HepG2 (cell line): ENCODE measurements around the gene CCR5AS.

Experiments
- ATAC-seq: fragments of 200-7000 bp; cut with Tn5 transposase; 3 replicates; pipeline ENCODE4 v1.9.1; 2020; ENCODE audit warnings: mild to moderate bottlenecking, moderate library complexity
- BruUV-seq: library from RNA; stranded (reverse); fragments of 400-500 nt; replicated peaks from 2 replicates; lab custom pipeline; 2021; lab: Mats Ljungman, UMichigan
- CTCF ChIA-PET: fragments of 300-600 bp; formaldehyde crosslinking; extraction: SDS; loops from one replicate; lab custom pipeline; 2021; ENCODE audit warnings: low total read pairs, inconsistent platforms, low intra/inter-chr PET ratio; lab: Yijun Ruan, JAX
- POLR2A ChIA-PET: fragments of 350-600 bp; sonication (Branson Sonifier 250); formaldehyde crosslinking; loops from one replicate; lab custom pipeline; 2020; ENCODE audit warnings: antibody characterized with exemption, inconsistent platforms; lab: Yijun Ruan, JAX
- DNase-seq: peaks from one replicate; pipeline ENCODE4 v3.0.0-alpha.2; 2015; ENCODE audit warnings: low spot score
- FAIRE-seq: peaks from 3 replicates; lab custom pipeline; 2011; peaks lifted over from hg19 to GRCh38; lab: Jason Lieb, UNC
- H2AFZ ChIP-seq: one replicate; pipeline ENCODE4 v1.6.1; 2011; ENCODE audit warnings: low read length, inconsistent platforms
- H3K27ac ChIP-seq: fragments of 300-600 bp; 3 replicates; pipeline ENCODE4 v1.8.0; 2011; ENCODE audit warnings: mixed run types, mild to moderate bottlenecking, mixed read lengths, low read length, inconsistent platforms; ENCODE audit not compliant: insufficient read depth; ENCODE audit errors: extremely low read length
- H3K27me3 ChIP-seq, 2 experiments: fragments of 200-600 bp in 1 of 2; 2 replicates in 1 of 2; 3 replicates in 1 of 2; pipeline versions ENCODE4 v1.6.0 to v1.8.0; 2011; ENCODE audit warnings: low read length in 2 of 2, mild to moderate bottlenecking in 2 of 2, moderate library complexity in 2 of 2, inconsistent platforms in 1 of 2; ENCODE audit not compliant: insufficient read depth in 2 of 2, control insufficient read depth in 1 of 2
- H3K36me3 ChIP-seq, 2 experiments: fragments of 200-600 bp in 1 of 2; replicated peaks in 1 of 2; 2 replicates in 1 of 2; 3 replicates in 1 of 2; pipeline versions ENCODE4 v1.5.1 to v1.8.0; 2011; ENCODE audit warnings: low read length in 2 of 2, inconsistent platforms in 1 of 2; ENCODE audit not compliant: insufficient read depth in 2 of 2, control insufficient read depth in 1 of 2
- H3K4me1 ChIP-seq: 2 replicates; pipeline ENCODE4 v1.5.1; 2012; ENCODE audit warnings: low read length, inconsistent platforms; ENCODE audit not compliant: insufficient read depth
- H3K4me2 ChIP-seq: 2 replicates; pipeline ENCODE4 v1.6.0; 2011; ENCODE audit warnings: low read depth, low read length, inconsistent platforms
- H3K4me3 ChIP-seq, 3 experiments: fragments of 200-600 bp in 1 of 3; sonication (generic), shearing (Covaris generic) in 1 of 3; replicated peaks in 1 of 3; 2 replicates each; pipeline ENCODE4 v1.5.1; 2011 to 2016; ENCODE audit warnings: low read length in 3 of 3, inconsistent platforms in 2 of 3, low read depth in 2 of 3, mild to moderate bottlenecking in 2 of 3, control low read depth in 1 of 3, mixed read lengths in 1 of 3; ENCODE audit not compliant: insufficient read depth in 1 of 3
- H3K79me2 ChIP-seq: one replicate; pipeline ENCODE4 v1.6.1; 2011; ENCODE audit warnings: low read length, inconsistent platforms; ENCODE audit not compliant: insufficient read depth
- H3K9ac ChIP-seq: 2 replicates; pipeline ENCODE4 v1.6.0; 2011; ENCODE audit warnings: mild to moderate bottlenecking, low read depth, low read length, inconsistent platforms; ENCODE audit not compliant: insufficient read depth
- H3K9me3 ChIP-seq: 2 replicates; pipeline ENCODE4 v1.5.1; 2012; ENCODE audit warnings: mild to moderate bottlenecking, low read length
- H4K20me1 ChIP-seq: 2 replicates; pipeline ENCODE4 v1.6.0; 2011; ENCODE audit warnings: inconsistent platforms, mild to moderate bottlenecking, low read length, moderate library complexity; ENCODE audit not compliant: insufficient read depth
- CBX5 ChIP-seq: sonication (generic); formaldehyde crosslinking; IDR thresholded peaks from 2 replicates; pipeline ENCODE4 v1.4.0; 2020; ENCODE audit warnings: missing genetic modification reagents, borderline replicate concordance
- KAT8 ChIP-seq: IDR thresholded peaks from 2 replicates; pipeline ENCODE4 v1.6.1; 2016; ENCODE audit warnings: missing genetic modification reagents, missing compliant biosample characterization
- SMAD1 ChIP-seq: sonication (generic); formaldehyde crosslinking; IDR thresholded peaks from 2 replicates; pipeline ENCODE4 v1.4.0; 2020; ENCODE audit warnings: missing genetic modification reagents, low read depth, mild to moderate bottlenecking, borderline replicate concordance
- TEAD3 ChIP-seq: optimal IDR thresholded peaks from 2 replicates; pipeline ENCODE3; 2016; ENCODE audit warnings: borderline replicate concordance
- ZNF749 ChIP-seq: sonication (generic); formaldehyde crosslinking; IDR thresholded peaks from 2 replicates; pipeline ENCODE4 v1.8.0; 2022; ENCODE audit warnings: mild to moderate bottlenecking, missing genetic modification reagents, moderate library complexity, borderline replicate concordance
- WGBS: methylation state at CpG from one replicate; pipeline ENCODE4 v1.1.6; 2017; ENCODE audit warnings: low lambda C conversion rate; 5-methylcytosine and 5-hydroxymethylcytosine counted together
- in situ Hi-C: cut with HindIII; loops from 2 replicates; pipeline ENCODE4 v1.10.0; 2017; ENCODE audit warnings: low pct_unique_long_range_greater_than_20kb; ENCODE audit not compliant: extremely low pct_ligation_motif_present
- intact Hi-C: fragments of 100-400 bp; cut with micrococcal nuclease; formaldehyde crosslinking; loops from one replicate; pipeline ENCODE4 v1.10.0; 2022; ENCODE audit not compliant: unreplicated experiment
- TF ChIP-seq, protein P1 (sequence below): sonication (generic); formaldehyde crosslinking; IDR thresholded peaks from 2 replicates; pipeline ENCODE4 v1.5.0; 2020; ENCODE audit warnings: mild to moderate bottlenecking, missing genetic modification reagents, borderline replicate concordance
- TF ChIP-seq, protein P2 (sequence below): sonication (generic); formaldehyde crosslinking; IDR thresholded peaks from 2 replicates; pipeline ENCODE4 v1.8.1; 2023; ENCODE audit warnings: missing genetic modification reagents, mild to moderate bottlenecking, borderline replicate concordance
- TF ChIP-seq, protein P3 (sequence below): IDR thresholded peaks from 2 replicates; pipeline ENCODE4 v1.6.1; 2016; ENCODE audit warnings: low read depth, missing genetic modification reagents, missing compliant biosample characterization

CCR5AS gene

DNA sequence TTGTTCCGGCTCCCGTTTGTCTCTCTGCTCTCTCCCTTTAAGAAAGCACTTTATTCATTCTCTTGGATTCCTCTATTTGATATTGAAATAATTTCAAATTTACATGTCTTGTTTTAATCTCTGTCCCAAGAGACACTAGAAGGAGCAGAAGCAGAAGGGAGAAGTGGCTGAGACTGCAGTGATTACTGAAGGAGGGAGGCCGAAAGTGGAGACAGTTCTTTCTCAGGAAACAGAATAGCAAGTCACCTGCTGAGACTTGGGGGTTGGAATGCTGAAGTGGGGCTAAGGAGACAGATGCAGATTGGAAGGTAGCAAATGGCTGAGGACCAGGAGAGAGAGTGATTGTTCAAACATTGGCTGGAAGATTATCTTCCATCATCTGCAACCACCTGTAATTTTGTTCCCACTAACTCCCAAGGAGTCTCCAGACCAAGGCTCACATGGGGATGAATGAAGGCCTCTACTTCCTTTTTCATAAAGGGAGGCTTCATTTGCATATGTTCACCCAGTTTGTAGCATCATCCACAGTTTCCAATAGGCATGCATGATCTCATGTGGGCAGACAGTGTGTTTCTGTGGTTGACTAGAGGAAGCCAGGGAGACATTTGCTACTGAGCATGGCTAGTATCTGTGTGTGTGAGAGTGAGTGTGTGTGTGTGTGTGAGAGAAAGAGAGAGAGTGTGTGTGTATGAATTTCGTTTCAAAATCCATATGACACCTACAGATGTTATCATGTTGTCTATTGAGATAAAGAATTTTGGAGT, 33.8 kb upstream of the CCR5AS start (continued):
- TF ChIP-seq, protein P1, sequence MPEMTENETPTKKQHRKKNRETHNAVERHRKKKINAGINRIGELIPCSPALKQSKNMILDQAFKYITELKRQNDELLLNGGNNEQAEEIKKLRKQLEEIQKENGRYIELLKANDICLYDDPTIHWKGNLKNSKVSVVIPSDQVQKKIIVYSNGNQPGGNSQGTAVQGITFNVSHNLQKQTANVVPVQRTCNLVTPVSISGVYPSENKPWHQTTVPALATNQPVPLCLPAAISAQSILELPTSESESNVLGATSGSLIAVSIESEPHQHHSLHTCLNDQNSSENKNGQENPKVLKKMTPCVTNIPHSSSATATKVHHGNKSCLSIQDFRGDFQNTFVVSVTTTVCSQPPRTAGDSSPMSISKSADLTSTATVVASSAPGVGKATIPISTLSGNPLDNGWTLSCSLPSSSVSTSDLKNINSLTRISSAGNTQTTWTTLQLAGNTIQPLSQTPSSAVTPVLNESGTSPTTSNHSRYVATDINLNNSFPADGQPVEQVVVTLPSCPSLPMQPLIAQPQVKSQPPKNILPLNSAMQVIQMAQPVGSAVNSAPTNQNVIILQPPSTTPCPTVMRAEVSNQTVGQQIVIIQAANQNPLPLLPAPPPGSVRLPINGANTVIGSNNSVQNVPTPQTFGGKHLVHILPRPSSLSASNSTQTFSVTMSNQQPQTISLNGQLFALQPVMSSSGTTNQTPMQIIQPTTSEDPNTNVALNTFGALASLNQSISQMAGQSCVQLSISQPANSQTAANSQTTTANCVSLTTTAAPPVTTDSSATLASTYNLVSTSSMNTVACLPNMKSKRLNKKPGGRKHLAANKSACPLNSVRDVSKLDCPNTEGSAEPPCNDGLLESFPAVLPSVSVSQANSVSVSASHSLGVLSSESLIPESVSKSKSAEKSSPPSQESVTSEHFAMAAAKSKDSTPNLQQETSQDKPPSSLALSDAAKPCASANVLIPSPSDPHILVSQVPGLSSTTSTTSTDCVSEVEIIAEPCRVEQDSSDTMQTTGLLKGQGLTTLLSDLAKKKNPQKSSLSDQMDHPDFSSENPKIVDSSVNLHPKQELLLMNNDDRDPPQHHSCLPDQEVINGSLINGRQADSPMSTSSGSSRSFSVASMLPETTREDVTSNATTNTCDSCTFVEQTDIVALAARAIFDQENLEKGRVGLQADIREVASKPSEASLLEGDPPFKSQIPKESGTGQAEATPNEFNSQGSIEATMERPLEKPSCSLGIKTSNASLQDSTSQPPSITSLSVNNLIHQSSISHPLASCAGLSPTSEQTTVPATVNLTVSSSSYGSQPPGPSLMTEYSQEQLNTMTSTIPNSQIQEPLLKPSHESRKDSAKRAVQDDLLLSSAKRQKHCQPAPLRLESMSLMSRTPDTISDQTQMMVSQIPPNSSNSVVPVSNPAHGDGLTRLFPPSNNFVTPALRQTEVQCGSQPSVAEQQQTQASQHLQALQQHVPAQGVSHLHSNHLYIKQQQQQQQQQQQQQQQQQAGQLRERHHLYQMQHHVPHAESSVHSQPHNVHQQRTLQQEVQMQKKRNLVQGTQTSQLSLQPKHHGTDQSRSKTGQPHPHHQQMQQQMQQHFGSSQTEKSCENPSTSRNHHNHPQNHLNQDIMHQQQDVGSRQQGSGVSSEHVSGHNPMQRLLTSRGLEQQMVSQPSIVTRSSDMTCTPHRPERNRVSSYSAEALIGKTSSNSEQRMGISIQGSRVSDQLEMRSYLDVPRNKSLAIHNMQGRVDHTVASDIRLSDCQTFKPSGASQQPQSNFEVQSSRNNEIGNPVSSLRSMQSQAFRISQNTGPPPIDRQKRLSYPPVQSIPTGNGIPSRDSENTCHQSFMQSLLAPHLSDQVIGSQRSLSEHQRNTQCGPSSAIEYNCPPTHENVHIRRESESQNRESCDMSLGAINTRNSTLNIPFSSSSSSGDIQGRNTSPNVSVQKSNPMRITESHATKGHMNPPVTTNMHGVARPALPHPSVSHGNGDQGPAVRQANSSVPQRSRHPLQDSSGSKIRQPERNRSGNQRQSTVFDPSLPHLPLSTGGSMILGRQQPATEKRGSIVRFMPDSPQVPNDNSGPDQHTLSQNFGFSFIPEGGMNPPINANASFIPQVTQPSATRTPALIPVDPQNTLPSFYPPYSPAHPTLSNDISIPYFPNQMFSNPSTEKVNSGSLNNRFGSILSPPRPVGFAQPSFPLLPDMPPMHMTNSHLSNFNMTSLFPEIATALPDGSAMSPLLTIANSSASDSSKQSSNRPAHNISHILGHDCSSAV (CRISPR knock-in tag), result no peak
- TF ChIP-seq, all 625 proteins: peak for 0

DNA sequence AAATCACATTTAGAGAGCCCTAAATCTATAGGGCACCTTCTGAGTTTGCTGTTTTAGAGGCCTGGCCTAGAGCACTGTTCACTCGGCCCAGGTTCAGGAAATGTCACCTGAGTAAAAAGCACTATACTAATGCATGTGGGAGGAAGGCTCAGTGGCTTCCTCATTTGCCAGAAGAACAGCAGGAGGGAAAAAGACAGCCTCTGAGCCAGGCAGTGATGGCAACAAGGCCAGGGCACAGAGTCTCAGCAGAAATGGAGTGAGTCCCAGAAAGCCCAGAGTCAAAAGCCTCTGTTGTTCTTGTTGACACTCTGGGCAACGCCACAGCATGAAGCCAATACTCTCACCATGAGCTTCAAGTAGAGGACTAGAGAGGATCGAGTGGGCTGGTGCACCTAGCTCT, 32.0 kb upstream of the CCR5AS start:
- BruUV-seq, result no TSS peak
- no peaks in the 10 kb centered on the region for H3K9me3 ChIP-seq
- DNase-seq, result no peak
- no peak overlapping the region for H3K27ac ChIP-seq
- ATAC-seq, result no peak
- no peaks in the 10 kb centered on the region for H3K79me2 ChIP-seq
- in situ Hi-C loops (no loop called here), intact Hi-C loops (no loop called here)
- ChIA-PET POLR2A (no interaction called here), CTCF (no interaction called here)
- H3K4me2 ChIP-seq, result no peak overlapping the region
- H3K9ac ChIP-seq, result no peak overlapping the region
- H3K4me3 ChIP-seq, result no peak overlapping the region
- H3K4me1 ChIP-seq, result no peaks in the 10 kb centered on the region
- no peak for FAIRE-seq
- H3K27me3 ChIP-seq, result no peaks in the 10 kb centered on the region
- 25% methylated on average over 2 of the region's 3 CpGs for WGBS
- H2AFZ ChIP-seq, result no peak overlapping the region
- H3K36me3 ChIP-seq, result no peaks in the 10 kb centered on the region
- no peaks in the 10 kb centered on the region for H4K20me1 ChIP-seq
- TF ChIP-seq ZNF749 (CRISPR knock-in tag) (no peak), CBX5 (CRISPR knock-in tag) (no peak), TEAD3 (CRISPR knock-in tag) (no peak), KAT8 (CRISPR knock-in tag) (no peak), SMAD1 (CRISPR knock-in tag) (no peak)
- TF ChIP-seq, protein P2, sequence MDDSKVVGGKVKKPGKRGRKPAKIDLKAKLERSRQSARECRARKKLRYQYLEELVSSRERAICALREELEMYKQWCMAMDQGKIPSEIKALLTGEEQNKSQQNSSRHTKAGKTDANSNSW (CRISPR knock-in tag), result no peak
- TF ChIP-seq, protein P3, sequence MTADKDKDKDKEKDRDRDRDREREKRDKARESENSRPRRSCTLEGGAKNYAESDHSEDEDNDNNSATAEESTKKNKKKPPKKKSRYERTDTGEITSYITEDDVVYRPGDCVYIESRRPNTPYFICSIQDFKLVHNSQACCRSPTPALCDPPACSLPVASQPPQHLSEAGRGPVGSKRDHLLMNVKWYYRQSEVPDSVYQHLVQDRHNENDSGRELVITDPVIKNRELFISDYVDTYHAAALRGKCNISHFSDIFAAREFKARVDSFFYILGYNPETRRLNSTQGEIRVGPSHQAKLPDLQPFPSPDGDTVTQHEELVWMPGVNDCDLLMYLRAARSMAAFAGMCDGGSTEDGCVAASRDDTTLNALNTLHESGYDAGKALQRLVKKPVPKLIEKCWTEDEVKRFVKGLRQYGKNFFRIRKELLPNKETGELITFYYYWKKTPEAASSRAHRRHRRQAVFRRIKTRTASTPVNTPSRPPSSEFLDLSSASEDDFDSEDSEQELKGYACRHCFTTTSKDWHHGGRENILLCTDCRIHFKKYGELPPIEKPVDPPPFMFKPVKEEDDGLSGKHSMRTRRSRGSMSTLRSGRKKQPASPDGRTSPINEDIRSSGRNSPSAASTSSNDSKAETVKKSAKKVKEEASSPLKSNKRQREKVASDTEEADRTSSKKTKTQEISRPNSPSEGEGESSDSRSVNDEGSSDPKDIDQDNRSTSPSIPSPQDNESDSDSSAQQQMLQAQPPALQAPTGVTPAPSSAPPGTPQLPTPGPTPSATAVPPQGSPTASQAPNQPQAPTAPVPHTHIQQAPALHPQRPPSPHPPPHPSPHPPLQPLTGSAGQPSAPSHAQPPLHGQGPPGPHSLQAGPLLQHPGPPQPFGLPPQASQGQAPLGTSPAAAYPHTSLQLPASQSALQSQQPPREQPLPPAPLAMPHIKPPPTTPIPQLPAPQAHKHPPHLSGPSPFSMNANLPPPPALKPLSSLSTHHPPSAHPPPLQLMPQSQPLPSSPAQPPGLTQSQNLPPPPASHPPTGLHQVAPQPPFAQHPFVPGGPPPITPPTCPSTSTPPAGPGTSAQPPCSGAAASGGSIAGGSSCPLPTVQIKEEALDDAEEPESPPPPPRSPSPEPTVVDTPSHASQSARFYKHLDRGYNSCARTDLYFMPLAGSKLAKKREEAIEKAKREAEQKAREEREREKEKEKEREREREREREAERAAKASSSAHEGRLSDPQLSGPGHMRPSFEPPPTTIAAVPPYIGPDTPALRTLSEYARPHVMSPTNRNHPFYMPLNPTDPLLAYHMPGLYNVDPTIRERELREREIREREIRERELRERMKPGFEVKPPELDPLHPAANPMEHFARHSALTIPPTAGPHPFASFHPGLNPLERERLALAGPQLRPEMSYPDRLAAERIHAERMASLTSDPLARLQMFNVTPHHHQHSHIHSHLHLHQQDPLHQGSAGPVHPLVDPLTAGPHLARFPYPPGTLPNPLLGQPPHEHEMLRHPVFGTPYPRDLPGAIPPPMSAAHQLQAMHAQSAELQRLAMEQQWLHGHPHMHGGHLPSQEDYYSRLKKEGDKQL, result no peak
